H9 (cell line): ENCODE measurements around the gene TMEM131. TPM values are rescaled to one million over a fixed set of nuclear protein-coding genes. Genes with fewer than 3 reads are reported as not detected.

Experiments used
- DNase-seq: peaks from one replicate; pipeline ENCODE4 v3.0.0-alpha.2; 2017
- H2AFZ ChIP-seq: one replicate; pipeline ENCODE4 v1.6.1; 2013; ENCODE audit warnings: mild to moderate bottlenecking, low read length, control low read depth, moderate library complexity
- H2AK5ac ChIP-seq: 2 replicates; pipeline ENCODE4 v1.6.1; 2013; ENCODE audit warnings: low read length, control low read depth, mixed read lengths; ENCODE audit not compliant: insufficient read length
- H2BK120ac ChIP-seq: one replicate; pipeline ENCODE4 v1.6.1; 2013; ENCODE audit warnings: low read depth, mild to moderate bottlenecking, low read length, control low read depth, inconsistent platforms; ENCODE audit not compliant: poor library complexity, severe bottlenecking
- H2BK12ac ChIP-seq: 2 replicates; pipeline ENCODE4 v1.6.1; 2013; ENCODE audit warnings: low read length, control low read depth, mixed read lengths, low read depth; ENCODE audit not compliant: insufficient read length
- H2BK15ac ChIP-seq: 2 replicates; pipeline ENCODE4 v1.6.1; 2013; ENCODE audit warnings: low read depth, low read length, control low read depth
- H2BK20ac ChIP-seq: one replicate; pipeline ENCODE4 v1.6.1; 2013; ENCODE audit warnings: low read depth, mild to moderate bottlenecking, low read length, control low read depth, inconsistent platforms; ENCODE audit not compliant: poor library complexity, severe bottlenecking
- H2BK5ac ChIP-seq: 2 replicates; pipeline ENCODE4 v1.6.1; 2013; ENCODE audit warnings: low read length, control low read depth, mixed read lengths; ENCODE audit not compliant: insufficient read length
- H3K14ac ChIP-seq: 2 replicates; pipeline ENCODE4 v1.6.1; 2013; ENCODE audit warnings: low read length, control low read depth; ENCODE audit not compliant: insufficient read depth
- H3K18ac ChIP-seq: 2 replicates; pipeline ENCODE4 v1.6.1; 2013; ENCODE audit warnings: low read depth, mild to moderate bottlenecking, mixed read lengths, low read length, control low read depth; ENCODE audit not compliant: insufficient read length
- H3K23ac ChIP-seq: 2 replicates; pipeline ENCODE4 v1.6.1; 2013; ENCODE audit warnings: low read length, control low read depth, mixed read lengths, low read depth; ENCODE audit not compliant: insufficient read length
- H3K23me2 ChIP-seq: 2 replicates; pipeline ENCODE4 v1.6.1; 2013; ENCODE audit warnings: low read depth, mild to moderate bottlenecking, mixed read lengths, low read length, control low read depth; ENCODE audit not compliant: insufficient read length, poor library complexity, severe bottlenecking
- H3K27ac ChIP-seq: 2 replicates; pipeline ENCODE4 v1.5.1; 2013; ENCODE audit warnings: low read length, control low read depth, mixed read lengths, low read depth; ENCODE audit not compliant: insufficient read length
- H3K27me3 ChIP-seq: 2 replicates; pipeline ENCODE4 v1.6.1; 2013; ENCODE audit warnings: low read length, control low read depth, inconsistent platforms; ENCODE audit not compliant: insufficient read depth
- H3K4ac ChIP-seq: 2 replicates; pipeline ENCODE4 v1.6.1; 2013; ENCODE audit warnings: low read depth, mild to moderate bottlenecking, control low read depth, inconsistent platforms, low read length, moderate library complexity
- H3K4me1 ChIP-seq: 2 replicates; pipeline ENCODE4 v1.6.1; 2013; ENCODE audit warnings: low read length, control low read depth, inconsistent platforms; ENCODE audit not compliant: insufficient read depth
- H3K4me2 ChIP-seq: 2 replicates; pipeline ENCODE4 v1.6.1; 2013; ENCODE audit warnings: low read length, control low read depth, mixed read lengths; ENCODE audit not compliant: insufficient read length, insufficient read depth
- H3K56ac ChIP-seq: 2 replicates; pipeline ENCODE4 v1.6.1; 2013; ENCODE audit warnings: low read depth, mild to moderate bottlenecking, mixed read lengths, low read length, control low read depth; ENCODE audit not compliant: insufficient read length
- H3K79me1 ChIP-seq: 2 replicates; pipeline ENCODE4 v1.6.1; 2013; ENCODE audit warnings: low read depth, mild to moderate bottlenecking, moderate library complexity, low read length, control low read depth, inconsistent platforms; ENCODE audit not compliant: insufficient read depth, poor library complexity, severe bottlenecking
- H3K79me2 ChIP-seq: 2 replicates; pipeline ENCODE4 v1.6.1; 2013; ENCODE audit warnings: low read length, control low read depth, inconsistent platforms; ENCODE audit not compliant: insufficient read depth
- H3K9ac ChIP-seq: 2 replicates; pipeline ENCODE4 v1.6.1; 2013; ENCODE audit warnings: low read length, control low read depth, mixed read lengths; ENCODE audit not compliant: insufficient read length; ENCODE audit errors: extremely low read depth
- H3K9me3 ChIP-seq: one replicate; pipeline ENCODE4 v1.6.1; 2013; ENCODE audit warnings: low read depth, low read length, inconsistent platforms; ENCODE audit not compliant: control insufficient read depth
- H3T11ph ChIP-seq: one replicate; pipeline ENCODE4 v1.6.1; 2013; ENCODE audit warnings: mild to moderate bottlenecking, low read length, control low read depth, inconsistent platforms
- H4K20me1 ChIP-seq: one replicate; pipeline ENCODE4 v1.6.1; 2013; ENCODE audit not compliant: control insufficient read depth, insufficient read length, insufficient read depth
- H4K5ac ChIP-seq: 2 replicates; pipeline ENCODE4 v1.6.1; 2013; ENCODE audit warnings: low read depth, mild to moderate bottlenecking, mixed read lengths, low read length, control low read depth; ENCODE audit not compliant: insufficient read length
- H4K8ac ChIP-seq: replicated peaks from 2 replicates; pipeline ENCODE4 v1.6.1; 2013; ENCODE audit warnings: low read length, control low read depth, mixed read lengths, low read depth; ENCODE audit not compliant: insufficient read length
- H4K91ac ChIP-seq: 2 replicates; pipeline ENCODE4 v1.6.1; 2013; ENCODE audit warnings: low read depth, mild to moderate bottlenecking, moderate library complexity, mixed read lengths, low read length, control low read depth; ENCODE audit not compliant: insufficient read length
- H3K27ac Mint-ChIP-seq, 3 experiments: 2 replicates in 2 of 3; 3 replicates in 1 of 3; pipeline ENCODE4 v1.8.0; 2020 to 2021; ENCODE audit warnings: mixed read lengths in 3 of 3, mild to moderate bottlenecking in 1 of 3, moderate library complexity in 1 of 3
- H3K27me3 Mint-ChIP-seq: 2 replicates; pipeline ENCODE4 v1.8.0; 2021; ENCODE audit warnings: low read depth, mild to moderate bottlenecking, moderate library complexity, mixed read lengths
- H3K36me3 Mint-ChIP-seq, 3 experiments: 2 replicates in 2 of 3; 3 replicates in 1 of 3; pipeline ENCODE4 v1.8.0; 2020 to 2021; ENCODE audit warnings: low read depth in 3 of 3, mixed read lengths in 3 of 3; ENCODE audit not compliant: insufficient read depth in 1 of 3
- H3K4me1 Mint-ChIP-seq, 2 experiments: 2 replicates each; pipeline ENCODE4 v1.8.0; 2020; ENCODE audit warnings: mixed read lengths in 2 of 2
- H3K4me3 Mint-ChIP-seq, 2 experiments: 2 replicates in 1 of 2; 3 replicates in 1 of 2; pipeline ENCODE4 v1.8.0; 2020 to 2021; ENCODE audit warnings: mild to moderate bottlenecking in 2 of 2, mixed read lengths in 2 of 2, moderate library complexity in 1 of 2
- H3K9me3 Mint-ChIP-seq, 2 experiments: 2 replicates in 1 of 2; 3 replicates in 1 of 2; pipeline ENCODE4 v1.8.0; 2020; ENCODE audit warnings: mild to moderate bottlenecking in 2 of 2, mixed read lengths in 2 of 2, moderate library complexity in 1 of 2
- WGBS: extraction: QIAGEN DNeasy Blood & Tissue Kit; methylation state at CpG from one replicate; pipeline ENCODE4 v1.1.7; 2013; ENCODE audit warnings: missing lambda C conversion rate, low lambda C conversion rate, mixed read lengths; ENCODE audit not compliant: insufficient read length; ENCODE audit errors: extremely low coverage; 5-methylcytosine and 5-hydroxymethylcytosine counted together
- total RNA-seq: library from RNA; stranded (reverse); gene quantifications from 2 replicates; pipeline ENCODE4 v1.2.1, GENCODE V29; 2021
- TF ChIP-seq, protein P1 (sequence below): fragments of 200-600 bp; sonication (generic); conservative IDR thresholded peaks from 3 replicates; pipeline ENCODE4 v1.8.0; 2021; ENCODE audit warnings: antibody characterized with exemption, mild to moderate bottlenecking

Gene TMEM131
- total RNA-seq, 1 experiment from 2014 or later, result 20.9 TPM

DNA sequence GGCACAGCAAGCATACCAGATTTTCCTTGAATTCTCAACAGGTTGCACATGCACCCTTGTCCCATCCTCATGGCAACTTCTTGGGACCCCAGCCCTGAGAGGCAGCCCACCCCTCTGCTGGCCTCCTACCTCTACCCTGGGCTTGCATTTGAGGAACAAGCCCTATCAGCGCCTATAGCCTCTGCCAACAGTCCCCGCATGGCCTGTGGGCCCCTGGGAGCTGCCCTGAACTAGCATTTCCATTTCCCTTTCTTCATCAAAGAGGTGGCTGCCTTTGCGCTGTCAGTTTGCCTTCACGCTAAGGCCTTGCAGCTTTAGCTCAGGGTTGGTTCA lies 287.7 kb downstream of the TMEM131 start:
- DNase-seq, result peak; percentile 25
- H3K14ac ChIP-seq, result no peak overlapping the region
- H3K56ac ChIP-seq, result no peak overlapping the region
- Mint-ChIP-seq H3K9me3 (peaks cover 0 to 2% of the 10 kb centered on the region in 2 experiments; a peak in 1 of 5 replicates), H3K4me1 (peaks cover 2 to 4% of the 10 kb centered on the region in 2 experiments), H3K27ac (no peak overlapping the region), H3K4me3 (no peak overlapping the region), H3K36me3 (peaks cover 0 to 4% (median 0%) of the 10 kb centered on the region in 3 experiments; a peak in 2 of 7 replicates), H3K27me3 (peaks cover 2% of the 10 kb centered on the region; the same call in 1 of the 2 replicates)
- H3K18ac ChIP-seq, result no peak overlapping the region
- no peak overlapping the region for H4K91ac ChIP-seq
- no peak overlapping the region for H3T11ph ChIP-seq
- H3K79me2 ChIP-seq, result no peaks in the 10 kb centered on the region
- H3K4ac ChIP-seq, result no peak overlapping the region
- no peak overlapping the region for H3K4me2 ChIP-seq
- H3K27ac ChIP-seq, result no peak overlapping the region
- no peak overlapping the region for H2AFZ ChIP-seq
- H3K23ac ChIP-seq, result no peak overlapping the region
- no peaks in the 10 kb centered on the region for H3K9me3 ChIP-seq
- H2BK20ac ChIP-seq, result no peak overlapping the region
- TF ChIP-seq, protein P1, sequence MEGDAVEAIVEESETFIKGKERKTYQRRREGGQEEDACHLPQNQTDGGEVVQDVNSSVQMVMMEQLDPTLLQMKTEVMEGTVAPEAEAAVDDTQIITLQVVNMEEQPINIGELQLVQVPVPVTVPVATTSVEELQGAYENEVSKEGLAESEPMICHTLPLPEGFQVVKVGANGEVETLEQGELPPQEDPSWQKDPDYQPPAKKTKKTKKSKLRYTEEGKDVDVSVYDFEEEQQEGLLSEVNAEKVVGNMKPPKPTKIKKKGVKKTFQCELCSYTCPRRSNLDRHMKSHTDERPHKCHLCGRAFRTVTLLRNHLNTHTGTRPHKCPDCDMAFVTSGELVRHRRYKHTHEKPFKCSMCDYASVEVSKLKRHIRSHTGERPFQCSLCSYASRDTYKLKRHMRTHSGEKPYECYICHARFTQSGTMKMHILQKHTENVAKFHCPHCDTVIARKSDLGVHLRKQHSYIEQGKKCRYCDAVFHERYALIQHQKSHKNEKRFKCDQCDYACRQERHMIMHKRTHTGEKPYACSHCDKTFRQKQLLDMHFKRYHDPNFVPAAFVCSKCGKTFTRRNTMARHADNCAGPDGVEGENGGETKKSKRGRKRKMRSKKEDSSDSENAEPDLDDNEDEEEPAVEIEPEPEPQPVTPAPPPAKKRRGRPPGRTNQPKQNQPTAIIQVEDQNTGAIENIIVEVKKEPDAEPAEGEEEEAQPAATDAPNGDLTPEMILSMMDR, result no peak
- no peak overlapping the region for H3K9ac ChIP-seq
- no peak overlapping the region for H2BK120ac ChIP-seq
- H3K4me1 ChIP-seq, result no peaks in the 10 kb centered on the region
- H2BK5ac ChIP-seq, result no peak overlapping the region
- WGBS, result no CpG with 5 or more reads among the region's 4 CpGs
- H3K23me2 ChIP-seq, result no peaks in the 10 kb centered on the region
- H2BK12ac ChIP-seq, result no peak overlapping the region
- no peaks in the 10 kb centered on the region for H4K20me1 ChIP-seq
- no peak overlapping the region for H2AK5ac ChIP-seq
- H2BK15ac ChIP-seq, result no peak overlapping the region
- H4K5ac ChIP-seq, result no peak overlapping the region
- H4K8ac ChIP-seq, result no peak overlapping the region
- no peaks in the 10 kb centered on the region for H3K79me1 ChIP-seq
- H3K27me3 ChIP-seq, result no peaks in the 10 kb centered on the region
